ENCODE results near the gene CPNE8.

- TF ChIP-seq POLR2A (IDR thresholded peaks at IDR 0.05; ENCODE audit: low read depth, low read length) (no peak), POLR2AphosphoS5 (IDR thresholded peaks at IDR 0.05; ENCODE audit: low read depth, low read length) (no peak), TAF1 (IDR thresholded peaks at IDR 0.05; ENCODE audit: borderline replicate concordance, low read depth, low read length) (no peak)
Observed at GRCh38 chr12:38878333-38878705, 27.1 kb downstream of the CPNE8 start.

Data from GM12892 (cell line).